ENCODE measurements around the gene BTBD16. TPM values are rescaled to one million over a fixed set of nuclear protein-coding genes. Genes with fewer than 3 reads are reported as not detected.
A peak's percentile ranks its signal among the peaks of the same experiment; 100 is the strongest.

BTBD16 gene
- total RNA-seq, 2 experiments from 2014 or later, result 0.06 TPM; not detected in 1

- H3K4me1 ChIP-seq (ENCODE audit: insufficient read depth, low read length, poor library complexity, severe bottlenecking), result peaks cover 35% of the 10 kb centered on the region
- peak overlapping the region; percentile 64 for H3K4me2 ChIP-seq (ENCODE audit: low read length)
- H3K36me3 ChIP-seq (ENCODE audit: insufficient read depth, low read length), result no peaks in the 10 kb centered on the region; the same call in 1 of the 2 replicates
- DNase-seq (ENCODE audit: low spot score), result no peak
- H3K79me2 ChIP-seq (ENCODE audit: insufficient read depth, low read depth, low read length), result no peaks in the 10 kb centered on the region
- CTCF ChIA-PET (ENCODE audit: unreplicated experiment), result no interaction called here
- BruUV-seq (replicated peaks), result no TSS peak
- peak overlapping the region; percentile 77 for H3K27ac ChIP-seq (ENCODE audit: low read depth, low read length, poor library complexity, severe bottlenecking)
- peak overlapping the region; percentile 71 for H2AFZ ChIP-seq (ENCODE audit: low read length)
- POLR2A ChIA-PET, result interaction anchor here (0.5 kb wide), 1 partner anchor 65 kb away, joined by 3 read pairs; no protein-coding TSS in a partner anchor
- no peak for TF ChIP-seq EZH2phosphoT487 (IDR thresholded peaks at IDR 0.05; ENCODE audit: borderline replicate concordance, low read depth, low read length)
- TF ChIP-seq, protein P1, sequence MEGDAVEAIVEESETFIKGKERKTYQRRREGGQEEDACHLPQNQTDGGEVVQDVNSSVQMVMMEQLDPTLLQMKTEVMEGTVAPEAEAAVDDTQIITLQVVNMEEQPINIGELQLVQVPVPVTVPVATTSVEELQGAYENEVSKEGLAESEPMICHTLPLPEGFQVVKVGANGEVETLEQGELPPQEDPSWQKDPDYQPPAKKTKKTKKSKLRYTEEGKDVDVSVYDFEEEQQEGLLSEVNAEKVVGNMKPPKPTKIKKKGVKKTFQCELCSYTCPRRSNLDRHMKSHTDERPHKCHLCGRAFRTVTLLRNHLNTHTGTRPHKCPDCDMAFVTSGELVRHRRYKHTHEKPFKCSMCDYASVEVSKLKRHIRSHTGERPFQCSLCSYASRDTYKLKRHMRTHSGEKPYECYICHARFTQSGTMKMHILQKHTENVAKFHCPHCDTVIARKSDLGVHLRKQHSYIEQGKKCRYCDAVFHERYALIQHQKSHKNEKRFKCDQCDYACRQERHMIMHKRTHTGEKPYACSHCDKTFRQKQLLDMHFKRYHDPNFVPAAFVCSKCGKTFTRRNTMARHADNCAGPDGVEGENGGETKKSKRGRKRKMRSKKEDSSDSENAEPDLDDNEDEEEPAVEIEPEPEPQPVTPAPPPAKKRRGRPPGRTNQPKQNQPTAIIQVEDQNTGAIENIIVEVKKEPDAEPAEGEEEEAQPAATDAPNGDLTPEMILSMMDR (conservative IDR thresholded peaks at IDR 0.05; ENCODE audit: low read length), result no peak
- H4K20me1 ChIP-seq (ENCODE audit: insufficient read depth, low read length), result no peaks in the 10 kb centered on the region
- peak overlapping the region; percentile 32 for H3K4me3 ChIP-seq (ENCODE audit: low read depth, low read length, poor library complexity, severe bottlenecking)
- peaks cover 8% of the 10 kb centered on the region; the same call in 1 of the 2 replicates for H3K9me3 ChIP-seq (ENCODE audit: low read length)
- intact Hi-C loops (cut with micrococcal nuclease; ENCODE audit: unreplicated experiment), result loop anchor here (2.0 kb wide), 1 partner anchor 26 kb away; the partner anchor contains the start of gene PLEKHA1
- H3K9me2 ChIP-seq (ENCODE audit: insufficient read depth, low read length), result no peaks in the 10 kb centered on the region
Measured at GRCh38 chr10:122348935-122349361, 77.9 kb downstream of the BTBD16 start.

- CTCF ChIA-PET (ENCODE audit: unreplicated experiment), result no interaction called here
- Histone ChIP-seq H3K4me1 (ENCODE audit: insufficient read depth, low read length, poor library complexity, severe bottlenecking) (peaks cover 35% of the 10 kb centered on the region), H3K9me2 (ENCODE audit: insufficient read depth, low read length) (no peaks in the 10 kb centered on the region), H3K79me2 (ENCODE audit: insufficient read depth, low read depth, low read length) (no peaks in the 10 kb centered on the region), H3K9me3 (ENCODE audit: low read length) (peaks cover 8% of the 10 kb centered on the region; the same call in 1 of the 2 replicates), H3K27ac (ENCODE audit: low read depth, low read length, poor library complexity, severe bottlenecking) (no peak overlapping the region), H3K4me2 (ENCODE audit: low read length) (peak overlapping the region; percentile 20), H3K36me3 (ENCODE audit: insufficient read depth, low read length) (no peaks in the 10 kb centered on the region; the same call in 1 of the 2 replicates), H3K4me3 (ENCODE audit: low read depth, low read length, poor library complexity, severe bottlenecking) (no peak overlapping the region), H4K20me1 (ENCODE audit: insufficient read depth, low read length) (no peaks in the 10 kb centered on the region), H2AFZ (ENCODE audit: low read length) (peak overlapping the region; percentile 8; the same call in 1 of the 2 replicates)
- intact Hi-C loops (cut with micrococcal nuclease; ENCODE audit: unreplicated experiment), result loop anchor here (2.0 kb wide), 1 partner anchor 25 kb away; the partner anchor contains the start of gene PLEKHA1
- no peak for TF ChIP-seq EZH2phosphoT487 (IDR thresholded peaks at IDR 0.05; ENCODE audit: borderline replicate concordance, low read depth, low read length)
- TF ChIP-seq, protein P1 (conservative IDR thresholded peaks at IDR 0.05; ENCODE audit: low read length), result no peak
- POLR2A ChIA-PET, result no interaction called here
- no TSS peak for BruUV-seq (replicated peaks)
- DNase-seq (ENCODE audit: low spot score), result no peak
Measured at GRCh38 chr10:122349758-122350369, 78.8 kb downstream of the BTBD16 start.

GRCh38 chr10:122350893-122351292, 79.8 kb downstream of the BTBD16 start:
- Histone ChIP-seq H3K4me3 (ENCODE audit: low read depth, low read length, poor library complexity, severe bottlenecking) (no peak overlapping the region), H3K4me2 (ENCODE audit: low read length) (no peak overlapping the region), H4K20me1 (ENCODE audit: insufficient read depth, low read length) (no peaks in the 10 kb centered on the region), H3K9me3 (ENCODE audit: low read length) (peaks cover 6% of the 10 kb centered on the region; the same call in 1 of the 2 replicates), H3K4me1 (ENCODE audit: insufficient read depth, low read length, poor library complexity, severe bottlenecking) (peaks cover 35% of the 10 kb centered on the region), H3K36me3 (ENCODE audit: insufficient read depth, low read length) (no peaks in the 10 kb centered on the region; the same call in 1 of the 2 replicates), H3K27ac (ENCODE audit: low read depth, low read length, poor library complexity, severe bottlenecking) (no peak overlapping the region), H2AFZ (ENCODE audit: low read length) (no peak overlapping the region), H3K9me2 (ENCODE audit: insufficient read depth, low read length) (no peaks in the 10 kb centered on the region), H3K79me2 (ENCODE audit: insufficient read depth, low read depth, low read length) (no peaks in the 10 kb centered on the region)
- no TSS peak for BruUV-seq (replicated peaks)
- TF ChIP-seq, protein P1 (conservative IDR thresholded peaks at IDR 0.05; ENCODE audit: low read length), result no peak
- TF ChIP-seq EZH2phosphoT487 (IDR thresholded peaks at IDR 0.05; ENCODE audit: borderline replicate concordance, low read depth, low read length), result no peak
- CTCF ChIA-PET (ENCODE audit: unreplicated experiment), result no interaction called here
- POLR2A ChIA-PET, result no interaction called here
- intact Hi-C loops (cut with micrococcal nuclease; ENCODE audit: unreplicated experiment), result no loop called here
- DNase-seq (ENCODE audit: low spot score), result no peak
